Cerebellar cortex (tissue), 1 donor: Measurements from ENCODE around the gene IGDCC3.

ENCODE experiments used
- DNase-seq: peaks from one replicate; pipeline ENCODE4 v3.0.0-alpha.2; 2015; ENCODE audit warnings: low spot score

Gene IGDCC3

DNA sequence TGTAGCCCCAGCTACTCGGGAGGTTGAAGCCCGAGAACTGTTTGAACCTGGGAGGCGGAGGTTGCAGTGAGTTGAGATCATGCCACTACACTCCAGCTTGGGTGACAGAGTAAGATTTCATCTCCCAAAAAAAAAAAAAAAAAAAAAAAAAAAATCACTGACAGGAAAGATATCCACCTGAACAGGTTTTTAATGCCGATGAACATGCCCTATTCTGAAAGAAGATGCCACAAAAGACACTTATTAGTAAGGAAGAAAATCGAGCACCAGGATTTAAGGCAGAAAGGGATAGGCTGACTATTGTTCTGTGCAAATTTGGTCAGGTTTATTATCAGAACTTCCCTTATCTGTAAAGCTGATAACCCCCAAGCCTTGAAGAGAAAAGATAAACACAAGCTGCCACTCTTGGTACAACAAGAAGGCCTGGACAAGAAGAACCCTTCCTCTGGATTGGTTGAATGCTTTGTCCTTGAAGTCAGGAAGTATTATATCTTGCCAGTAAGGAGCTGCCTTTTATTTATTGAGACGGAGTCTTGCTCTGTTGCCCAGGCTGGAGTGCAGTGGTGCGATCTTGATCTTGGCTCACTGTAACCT lies 88.4 kb downstream of the IGDCC3 start:
- DNase-seq = no peak

DNA sequence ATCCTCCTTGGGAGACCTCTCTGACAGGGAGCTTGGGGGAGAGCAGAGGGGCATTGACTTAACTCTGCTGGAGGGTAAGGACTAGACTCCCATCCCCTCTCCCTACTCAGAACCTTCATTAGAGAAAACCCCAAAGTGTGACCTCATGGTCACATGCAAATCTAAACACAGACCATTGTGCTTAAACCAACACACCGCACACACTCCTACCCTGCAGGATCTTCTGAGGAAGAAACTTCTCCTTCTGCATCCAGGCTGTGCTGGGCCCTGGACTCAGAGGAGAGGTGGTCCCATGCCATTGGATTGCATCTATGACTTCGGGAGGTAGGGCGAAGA lies 90.3 kb downstream of the IGDCC3 start:
- no peak for DNase-seq

DNA sequence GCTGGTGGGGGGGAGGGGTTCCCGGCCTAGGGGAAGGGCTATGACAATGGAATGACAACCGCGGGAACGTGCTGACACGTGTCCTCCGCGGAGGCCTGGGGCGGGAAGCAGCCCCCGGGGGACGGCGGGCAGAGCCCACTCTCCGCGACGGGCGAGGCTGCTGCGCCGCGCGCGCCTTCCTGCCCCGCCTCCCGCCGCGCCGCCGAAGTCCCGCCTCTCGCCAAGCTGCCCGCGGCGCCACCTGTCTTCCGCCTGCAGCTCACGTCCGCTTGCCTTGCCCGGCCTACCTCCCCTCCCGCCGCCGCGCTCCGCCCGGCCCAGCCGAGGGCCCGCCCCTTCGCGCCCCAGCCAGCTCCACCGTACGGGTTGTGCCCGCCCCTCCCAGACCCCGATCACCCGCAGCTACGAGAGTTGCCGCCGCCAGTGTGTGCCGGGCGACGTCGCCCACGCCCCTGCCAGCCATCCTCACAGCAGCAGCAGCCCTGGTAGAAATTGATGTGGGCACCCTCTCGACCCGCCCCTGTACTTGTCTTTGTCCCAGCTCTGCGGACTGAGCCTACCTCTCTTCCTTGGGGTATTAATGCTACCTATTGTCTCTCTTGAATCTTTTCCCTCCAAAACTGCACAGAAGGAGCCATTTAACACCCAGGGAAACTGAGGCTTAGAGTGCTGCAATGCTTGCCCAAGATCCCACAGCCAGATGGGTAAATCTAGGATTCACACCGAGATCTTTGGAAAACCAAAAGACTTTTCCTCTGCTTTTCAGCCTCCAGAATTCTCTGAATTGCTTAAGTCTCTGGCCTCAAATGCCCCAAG lies 90.9 kb downstream of the IGDCC3 start, which contains the start of gene PARP16:
PARP16 (minus strand) TSS at position 180 of the 816 bp plus-strand sequence. CDS start 457 bp downstream, outside the sequence.
- DNase-seq = peak; percentile 91

DNA sequence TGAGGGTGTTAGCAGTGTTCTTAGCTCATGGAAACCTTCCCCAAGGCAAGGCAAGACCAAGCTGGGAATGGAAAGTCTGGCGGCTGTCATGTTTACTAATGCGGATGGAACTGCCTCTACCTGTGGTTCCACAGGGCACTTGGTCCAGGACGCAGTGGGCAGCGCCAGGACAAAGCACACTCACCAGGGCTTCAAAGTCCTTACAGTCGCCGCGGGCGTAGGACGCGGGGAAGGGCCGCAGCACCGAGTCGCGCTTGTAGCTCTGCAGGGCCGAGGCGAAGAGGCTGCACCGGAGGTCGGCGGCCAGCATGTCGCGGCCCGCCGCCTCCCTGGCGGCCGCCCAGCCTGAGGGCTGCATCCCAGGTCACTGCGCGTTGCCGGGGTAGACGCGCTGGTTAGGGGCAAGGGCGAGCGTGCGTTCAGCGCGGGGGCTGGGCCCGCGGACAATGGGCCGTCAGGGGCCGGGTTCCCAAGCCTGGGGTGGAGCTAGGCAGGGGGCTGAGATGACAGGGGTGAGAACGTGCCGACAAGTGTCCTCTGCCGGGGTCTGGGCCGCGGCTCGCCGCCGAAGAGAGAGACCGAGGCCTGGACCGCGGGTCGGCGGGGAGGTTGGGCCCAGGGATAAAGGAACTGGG lies 91.6 kb downstream of the IGDCC3 start:
- DNase-seq = peak; percentile 60

- DNase-seq = no peak
These were observed 92.3 kb downstream of the IGDCC3 start for GRCh38 chr15:65285291-65286068.

DNA sequence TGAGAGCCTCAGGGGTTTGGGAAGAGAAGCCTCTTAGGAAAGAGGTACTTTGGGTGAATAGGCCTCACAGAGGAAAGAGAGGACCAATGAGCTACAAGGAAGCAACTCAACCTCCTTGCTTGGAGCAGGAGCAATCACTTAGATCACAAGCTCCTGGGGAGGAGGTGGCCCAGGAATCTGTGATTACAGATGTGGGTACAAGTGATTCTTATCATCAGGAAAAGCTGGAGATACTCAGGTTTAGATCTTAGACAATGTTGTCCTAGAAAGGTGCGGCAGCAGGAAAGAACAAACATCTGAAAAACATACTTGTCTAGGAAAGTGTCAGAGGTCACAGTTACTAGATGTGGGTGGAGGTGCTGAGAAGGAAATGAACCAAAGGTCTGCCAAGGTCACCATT lies 99.3 kb downstream of the IGDCC3 start:
- DNase-seq = no peak
